Thyroid gland (tissue), 4 donors: Measurements from ENCODE around the gene MCOLN2. TPM values are rescaled to one million over a fixed set of nuclear protein-coding genes. Genes with fewer than 3 reads are reported as not detected.

Experiments used
- DNase-seq, 2 donors: peaks; one replicate each; pipeline ENCODE4 v3.0.0-alpha.2; 2019
- H3K27ac ChIP-seq, 3 donors: fragments of 200-600 bp; sonication (generic); 1 replicate in 2 of 3; 2 replicates in 1 of 3; pipeline ENCODE4 v1.5.1; 2016 to 2019; ENCODE audit warnings: mild to moderate bottlenecking in 1 of 3, moderate library complexity in 1 of 3
- H3K27me3 ChIP-seq: fragments of 200-600 bp; sonication (generic); one replicate; pipeline ENCODE4 v1.5.1; 2019
- H3K36me3 ChIP-seq, 2 donors: fragments of 200-600 bp; sonication (generic); one replicate each; pipeline ENCODE4 v1.5.1; 2016 to 2019
- H3K4me1 ChIP-seq, 2 donors: fragments of 200-600 bp; sonication (generic); one replicate each; pipeline ENCODE4 v1.5.1; 2017 to 2019
- H3K4me3 ChIP-seq, 3 donors: fragments of 200-600 bp; sonication (generic); replicated peaks in 1 of 3; 1 replicate in 2 of 3; 2 replicates in 1 of 3; pipeline ENCODE4 v1.5.1; 2016; ENCODE audit warnings: mild to moderate bottlenecking in 1 of 3
- H3K9me3 ChIP-seq: fragments of 200-600 bp; sonication (generic); one replicate; pipeline ENCODE4 v1.5.1; 2017
- POLR2A ChIP-seq, 2 donors: fragments of 450-650 bp; IDR thresholded peaks; one replicate each; pipeline ENCODE4 v1.6.1; 2017; ENCODE audit warnings: antibody characterized with exemption in 2 of 2, mild to moderate bottlenecking in 2 of 2, moderate library complexity in 1 of 2
- WGBS, 2 donors: methylation state at CpG; one replicate each; pipeline ENCODE4 v1.1.5; 2017; 5-methylcytosine and 5-hydroxymethylcytosine counted together
- intact Hi-C: fragments of 100-400 bp; cut with DNase I; formaldehyde crosslinking; loops from one replicate; pipeline ENCODE4 v1.15.1; 2023
- total RNA-seq, 4 donors: library from RNA; depleted of rRNA; stranded (reverse); fragments of >200 nt; gene quantifications; one replicate each; pipeline ENCODE4 v1.2.3, GENCODE V29; 2016
- TF ChIP-seq, protein P1 (sequence below), 6 experiments: fragments of 200-600 bp in 3 of 6; fragments of 450-650 bp in 3 of 6; sonication (generic) in 3 of 6; IDR thresholded peaks; one replicate each; pipeline ENCODE4 v1.5.1; 2016 to 2019; ENCODE audit warnings: antibody characterized with exemption in 6 of 6, mild to moderate bottlenecking in 2 of 6, inconsistent platforms in 1 of 6, moderate library complexity in 1 of 6

Gene MCOLN2
- total RNA-seq, 4 donors from 2014 or later: 0.29 to 2.5 (median 1.4) TPM

DNA sequence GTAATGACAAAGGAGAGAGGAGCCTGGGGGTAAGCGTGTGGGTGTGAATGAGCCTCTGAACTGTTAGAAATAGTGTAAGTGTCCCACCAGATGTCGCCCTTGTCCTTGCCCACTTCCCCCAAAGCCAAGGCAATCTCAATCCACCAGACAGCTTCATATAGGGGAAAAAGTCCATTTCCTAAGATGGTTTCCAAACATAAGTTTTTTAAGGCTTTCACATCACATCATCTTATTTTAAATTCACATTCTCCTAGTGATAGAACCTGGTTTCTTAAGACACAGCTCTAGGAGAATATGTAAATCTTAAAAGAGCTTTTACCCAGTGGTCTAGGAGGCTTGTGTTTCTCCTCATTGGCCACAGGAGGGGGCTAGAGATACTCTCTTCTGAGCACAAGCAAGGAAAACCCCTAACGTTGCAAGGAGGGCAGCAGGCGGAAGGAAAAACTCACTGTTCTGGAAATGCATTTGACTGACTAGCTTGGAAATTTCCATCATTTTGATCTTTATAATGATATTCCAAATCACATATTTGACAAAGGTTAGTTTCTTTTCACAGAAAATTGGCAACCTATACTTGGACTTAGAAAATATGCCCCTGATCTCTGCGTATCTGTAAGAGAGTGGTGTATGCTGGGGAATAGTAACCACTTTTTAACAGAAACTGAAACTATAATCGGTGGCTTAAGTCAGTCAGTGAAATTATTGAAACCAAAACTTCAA is 52.0 kb downstream of the MCOLN2 start:
- no peaks in the 10 kb centered on the region for H3K9me3 ChIP-seq
- H3K27me3 ChIP-seq: no peaks in the 10 kb centered on the region
- 6 to 10% methylated on average over 6 of the region's 6 CpGs for WGBS, 2 donors
- intact Hi-C loops: loop anchor here (5.0 kb wide), 1 partner anchor 312 kb away; the partner anchor contains the start of gene C1orf52
- TF ChIP-seq, protein P1, sequence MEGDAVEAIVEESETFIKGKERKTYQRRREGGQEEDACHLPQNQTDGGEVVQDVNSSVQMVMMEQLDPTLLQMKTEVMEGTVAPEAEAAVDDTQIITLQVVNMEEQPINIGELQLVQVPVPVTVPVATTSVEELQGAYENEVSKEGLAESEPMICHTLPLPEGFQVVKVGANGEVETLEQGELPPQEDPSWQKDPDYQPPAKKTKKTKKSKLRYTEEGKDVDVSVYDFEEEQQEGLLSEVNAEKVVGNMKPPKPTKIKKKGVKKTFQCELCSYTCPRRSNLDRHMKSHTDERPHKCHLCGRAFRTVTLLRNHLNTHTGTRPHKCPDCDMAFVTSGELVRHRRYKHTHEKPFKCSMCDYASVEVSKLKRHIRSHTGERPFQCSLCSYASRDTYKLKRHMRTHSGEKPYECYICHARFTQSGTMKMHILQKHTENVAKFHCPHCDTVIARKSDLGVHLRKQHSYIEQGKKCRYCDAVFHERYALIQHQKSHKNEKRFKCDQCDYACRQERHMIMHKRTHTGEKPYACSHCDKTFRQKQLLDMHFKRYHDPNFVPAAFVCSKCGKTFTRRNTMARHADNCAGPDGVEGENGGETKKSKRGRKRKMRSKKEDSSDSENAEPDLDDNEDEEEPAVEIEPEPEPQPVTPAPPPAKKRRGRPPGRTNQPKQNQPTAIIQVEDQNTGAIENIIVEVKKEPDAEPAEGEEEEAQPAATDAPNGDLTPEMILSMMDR (IDR thresholded peaks at IDR 0.05): peak; percentile 78 to 95 (median 86)
- TF ChIP-seq POLR2A (IDR thresholded peaks at IDR 0.05): no peak
- H3K27ac ChIP-seq: peak overlapping the region; percentile 3 to 58 (median 52)
- no peaks in the 10 kb centered on the region for H3K36me3 ChIP-seq
- peak; percentile 52 to 61 for DNase-seq
- peaks cover 0 to 4% of the 10 kb centered on the region in 2 donors for H3K4me1 ChIP-seq
- H3K4me3 ChIP-seq: peak overlapping the region in 2 of 3 donors; percentile 10 to 20

DNA sequence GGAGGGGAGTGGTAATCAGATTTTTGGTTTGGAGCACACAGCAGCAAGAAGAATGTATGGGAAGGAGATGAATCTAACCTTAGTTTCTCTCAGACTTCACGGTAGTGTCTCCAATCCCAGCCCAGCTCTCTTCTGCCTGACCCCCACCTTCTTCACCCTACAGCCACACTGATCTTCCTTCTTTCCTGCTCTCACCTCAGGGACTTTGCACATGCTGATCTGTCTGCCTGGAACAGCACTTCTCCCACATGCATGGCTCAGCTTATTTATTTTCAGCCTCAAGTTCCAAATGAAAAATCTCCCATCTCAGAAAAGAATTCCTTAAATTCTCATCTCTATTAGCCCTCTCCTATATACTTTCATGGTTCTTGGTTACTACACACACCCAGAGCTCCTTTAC is 55.1 kb downstream of the MCOLN2 start:
- H3K36me3 ChIP-seq: no peaks in the 10 kb centered on the region
- peaks cover 0 to 4% of the 10 kb centered on the region in 2 donors for H3K4me1 ChIP-seq
- no peak overlapping the region for H3K4me3 ChIP-seq
- H3K9me3 ChIP-seq: no peaks in the 10 kb centered on the region
- H3K27ac ChIP-seq: no peak overlapping the region
- TF ChIP-seq, protein P1 (IDR thresholded peaks at IDR 0.05): no peak
- TF ChIP-seq POLR2A (IDR thresholded peaks at IDR 0.05): no peak
- WGBS, 2 donors: 86 to 96% methylated on average over 1 of the region's 1 CpG
- intact Hi-C loops: no loop called here
- DNase-seq: no peak
- no peaks in the 10 kb centered on the region for H3K27me3 ChIP-seq

DNA sequence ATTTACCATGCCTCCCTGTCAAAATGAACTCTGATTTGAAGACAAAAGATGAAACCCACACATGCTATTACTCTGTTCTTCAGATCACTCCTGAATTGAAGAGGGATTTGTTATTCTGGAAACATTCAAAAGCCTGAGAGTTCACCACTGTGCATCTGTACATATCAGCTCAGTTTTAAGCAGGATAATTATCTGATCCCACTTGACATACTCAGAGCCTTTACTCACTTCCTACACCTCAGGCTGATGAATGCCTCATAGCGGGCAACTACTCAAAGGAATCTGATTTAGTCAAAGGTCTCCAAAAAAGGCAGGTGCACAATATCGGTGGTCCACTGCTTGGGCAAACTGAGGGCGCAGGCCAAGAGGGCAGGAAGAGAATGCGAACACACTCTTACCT is 56.4 kb downstream of the MCOLN2 start:
- no peaks in the 10 kb centered on the region for H3K27me3 ChIP-seq
- H3K9me3 ChIP-seq: no peaks in the 10 kb centered on the region
- intact Hi-C loops: no loop called here
- H3K36me3 ChIP-seq: no peaks in the 10 kb centered on the region
- no peaks in the 10 kb centered on the region for H3K4me1 ChIP-seq
- H3K4me3 ChIP-seq: no peak overlapping the region
- no peak for DNase-seq
- no peak for TF ChIP-seq POLR2A (IDR thresholded peaks at IDR 0.05)
- TF ChIP-seq, protein P1 (IDR thresholded peaks at IDR 0.05): no peak
- H3K27ac ChIP-seq: no peak overlapping the region
- WGBS, 2 donors: 88 to 90% methylated on average over 4 of the region's 4 CpGs

DNA sequence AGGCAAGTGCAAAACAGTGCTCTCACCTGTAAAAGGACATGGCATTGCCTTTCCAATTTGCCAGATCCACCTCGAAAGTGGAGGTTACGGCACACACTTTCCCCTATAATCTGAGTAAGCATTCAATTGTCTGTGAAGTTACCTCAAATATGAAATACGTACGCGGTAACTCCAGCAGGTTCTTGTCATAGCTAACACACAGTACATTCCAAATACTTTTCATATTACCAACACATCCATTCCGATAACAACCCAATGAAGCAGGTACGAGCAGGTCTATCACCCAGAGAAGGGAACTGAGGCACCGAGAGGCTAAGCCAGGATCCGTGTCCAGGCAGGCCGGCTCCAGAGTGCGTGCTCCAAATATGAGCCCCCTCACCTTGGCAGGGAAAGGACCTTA is 57.2 kb downstream of the MCOLN2 start:
- H3K36me3 ChIP-seq: no peaks in the 10 kb centered on the region
- H3K27ac ChIP-seq: no peak overlapping the region
- 93 to 95% methylated on average over 11 of the region's 11 CpGs for WGBS, 2 donors
- H3K27me3 ChIP-seq: no peaks in the 10 kb centered on the region
- no peaks in the 10 kb centered on the region for H3K4me1 ChIP-seq
- intact Hi-C loops: loop anchor here (10.0 kb wide), 1 partner anchor 155 kb away; no protein-coding TSS in a partner anchor
- no peaks in the 10 kb centered on the region for H3K9me3 ChIP-seq
- no peak for DNase-seq
- H3K4me3 ChIP-seq: no peak overlapping the region
- TF ChIP-seq POLR2A (IDR thresholded peaks at IDR 0.05): no peak

DNA sequence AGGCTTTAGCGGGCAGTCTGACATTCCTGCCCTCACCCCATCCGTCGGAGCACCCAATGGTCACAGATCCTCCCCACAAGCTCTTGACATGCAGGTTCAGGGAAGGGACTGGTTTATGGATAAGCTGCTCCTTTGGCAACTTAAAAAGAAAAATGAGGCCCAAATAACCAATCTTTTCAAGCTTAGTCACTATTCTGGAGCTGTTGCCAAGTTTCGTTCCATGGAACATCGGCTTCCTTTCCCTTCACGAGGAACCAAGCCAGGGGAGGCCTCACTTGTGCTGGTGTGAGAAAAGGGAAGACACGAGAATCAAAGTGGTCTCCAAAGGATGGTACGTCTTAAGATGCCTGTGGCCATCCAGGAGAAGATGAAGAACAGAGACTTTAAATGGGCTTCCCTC is 57.8 kb downstream of the MCOLN2 start:
- Histone ChIP-seq H3K27me3 (no peaks in the 10 kb centered on the region), H3K4me1 (no peaks in the 10 kb centered on the region), H3K4me3 (no peak overlapping the region), H3K9me3 (no peaks in the 10 kb centered on the region), H3K27ac (no peak overlapping the region), H3K36me3 (no peaks in the 10 kb centered on the region)
- no peak for TF ChIP-seq POLR2A (IDR thresholded peaks at IDR 0.05)
- TF ChIP-seq, protein P1 (IDR thresholded peaks at IDR 0.05): no peak
- 79 to 88% methylated on average over 8 of the region's 8 CpGs for WGBS, 2 donors
- intact Hi-C loops: loop anchor here (10.0 kb wide), 1 partner anchor 154 kb away; no protein-coding TSS in a partner anchor
- no peak for DNase-seq
